NCI-H2081 treated with DMSO at 0.1 percent for 48 hours (cell line): ENCODE data around the gene FOXO4.

Experiments used
- DNase-seq: peaks from one replicate; lab custom pipeline; 2025; lab: John Stamatoyannopoulos, UW

The FOXO4 gene

GRCh38 chrX:71143508-71143907, 47.9 kb downstream of the FOXO4 start:
- DNase-seq, result no peak

- no peak for DNase-seq
Measured at GRCh38 chrX:71144651-71145050, 49.0 kb downstream of the FOXO4 start, which contains the start of gene NLGN3. Gene NLGN3, plus strand, starts transcription at chrX:71144841. Its CDS starts 2,909 bp downstream, at chrX:71147750.

GRCh38 chrX:71147496-71148277, 52.0 kb downstream of the FOXO4 start:
- DNase-seq, result no peak

GRCh38 chrX:71148278-71148663, 52.6 kb downstream of the FOXO4 start:
- DNase-seq, result no peak

GRCh38 chrX:71151366-71151765, 55.7 kb downstream of the FOXO4 start:
- no peak for DNase-seq
